ENCODE measurements around the gene DENND1A.

GRCh38 chr9:123438821-123439220, 491.1 kb downstream of the DENND1A start:
- no peak for TF ChIP-seq EZH2 (IDR thresholded peaks at IDR 0.05)
- TF ChIP-seq POLR2AphosphoS5 (IDR thresholded peaks at IDR 0.05; ENCODE audit: borderline replicate concordance, low read depth, low read length): no peak
- TF ChIP-seq FOXP2 (optimal IDR thresholded peaks at IDR 0.05; ENCODE audit: control extremely low read depth, extremely low read length, insufficient read depth): no peak
